RWPE2 (cell line): Measurements from ENCODE around the gene FCER1G.

ENCODE experiments used
- ATAC-seq: fragments of 200-7000 bp; cut with Tn5 transposase; 3 replicates; pipeline ENCODE4 v1.9.1; 2021; ENCODE audit warnings: low read depth
- DNase-seq: peaks from one replicate; pipeline ENCODE4 v3.0.0-alpha.2; 2020; ENCODE audit warnings: low spot score
- H3K27ac ChIP-seq: fragments of 450-650 bp; 2 replicates; pipeline ENCODE4 v1.5.1; 2017; ENCODE audit warnings: mild to moderate bottlenecking; ENCODE audit not compliant: poor library complexity, severe bottlenecking
- H3K27me3 ChIP-seq: fragments of 250-450 bp; sonication (Bioruptor Pico); 2 replicates; pipeline ENCODE4 v1.5.1; 2021; ENCODE audit warnings: mild to moderate bottlenecking, moderate library complexity; ENCODE audit not compliant: insufficient read depth, poor library complexity, severe bottlenecking
- H3K36me3 ChIP-seq: fragments of 250-450 bp; sonication (Bioruptor Pico); 2 replicates; pipeline ENCODE4 v1.5.1; 2020; ENCODE audit warnings: low read depth, mild to moderate bottlenecking, moderate library complexity
- H3K4me1 ChIP-seq: fragments of 250-450 bp; sonication (Bioruptor Pico); 2 replicates; pipeline ENCODE4 v1.5.1; 2021; ENCODE audit warnings: mild to moderate bottlenecking, moderate library complexity; ENCODE audit not compliant: insufficient read depth, poor library complexity, severe bottlenecking
- H3K4me3 ChIP-seq: fragments of 250-450 bp; sonication (Bioruptor Pico); 2 replicates; pipeline ENCODE4 v1.5.1; 2021; ENCODE audit warnings: mild to moderate bottlenecking, moderate library complexity; ENCODE audit not compliant: severe bottlenecking
- H3K9me3 ChIP-seq: fragments of 250-450 bp; sonication (Bioruptor Pico); 2 replicates; pipeline ENCODE4 v1.5.1; 2021; ENCODE audit warnings: mild to moderate bottlenecking, moderate library complexity; ENCODE audit not compliant: severe bottlenecking
- CTCF ChIP-seq: fragments of 450-650 bp; IDR thresholded peaks from one replicate; pipeline ENCODE4 v1.5.1; 2017; ENCODE audit warnings: mild to moderate bottlenecking, moderate library complexity; ENCODE audit not compliant: poor library complexity, severe bottlenecking

The FCER1G gene

GRCh38 chr1:161171191-161171590 lies 43.9 kb upstream of the FCER1G start:
- TF ChIP-seq CTCF: no peak
- Histone ChIP-seq H3K4me1 (peaks cover under 1% of the 10 kb centered on the region), H3K36me3 (peaks cover 49% of the 10 kb centered on the region), H3K27ac (no peak overlapping the region), H3K4me3 (no peak overlapping the region), H3K27me3 (no peaks in the 10 kb centered on the region), H3K9me3 (no peaks in the 10 kb centered on the region)
- DNase-seq (no peak), ATAC-seq (no peak)

- no peak for TF ChIP-seq CTCF
- Histone ChIP-seq H3K4me1 (peaks cover 5% of the 10 kb centered on the region), H3K9me3 (no peaks in the 10 kb centered on the region), H3K4me3 (no peak overlapping the region), H3K27me3 (no peaks in the 10 kb centered on the region), H3K36me3 (peaks cover 49% of the 10 kb centered on the region), H3K27ac (no peak overlapping the region)
- DNase-seq: no peak
- ATAC-seq: no peak
These were observed 43.4 kb upstream of the FCER1G start for GRCh38 chr1:161171696-161172095.

- DNase-seq (no peak), ATAC-seq (no peak)
- Histone ChIP-seq H3K27ac (no peak overlapping the region), H3K36me3 (peaks cover 49% of the 10 kb centered on the region), H3K27me3 (no peaks in the 10 kb centered on the region), H3K9me3 (no peaks in the 10 kb centered on the region), H3K4me1 (peaks cover 5% of the 10 kb centered on the region), H3K4me3 (no peak overlapping the region)
- no peak for TF ChIP-seq CTCF
These were observed 42.7 kb upstream of the FCER1G start for GRCh38 chr1:161172349-161172748.

- no peak overlapping the region for H3K27ac ChIP-seq
- peaks cover 49% of the 10 kb centered on the region for H3K36me3 ChIP-seq
- H3K9me3 ChIP-seq: no peaks in the 10 kb centered on the region
- no peak overlapping the region for H3K4me3 ChIP-seq
- H3K27me3 ChIP-seq: no peaks in the 10 kb centered on the region
- peaks cover 7% of the 10 kb centered on the region for H3K4me1 ChIP-seq
- DNase-seq: no peak
- ATAC-seq: no peak
- TF ChIP-seq CTCF: no peak
These were observed 42.2 kb upstream of the FCER1G start for GRCh38 chr1:161172776-161173376.

GRCh38 chr1:161173711-161174110 lies 41.4 kb upstream of the FCER1G start:
- Histone ChIP-seq H3K36me3 (peaks cover 49% of the 10 kb centered on the region), H3K27me3 (no peaks in the 10 kb centered on the region), H3K27ac (no peak overlapping the region), H3K4me1 (peaks cover 8% of the 10 kb centered on the region), H3K4me3 (no peak overlapping the region), H3K9me3 (no peaks in the 10 kb centered on the region)
- DNase-seq (no peak), ATAC-seq (no peak)
- TF ChIP-seq CTCF: no peak
